Measurements from ENCODE around the gene NKX1-2. TPM values are rescaled to one million over a fixed set of nuclear protein-coding genes. Genes with fewer than 3 reads are reported as not detected.

The NKX1-2 gene
- total RNA-seq, 1 donor = not detected

DNA sequence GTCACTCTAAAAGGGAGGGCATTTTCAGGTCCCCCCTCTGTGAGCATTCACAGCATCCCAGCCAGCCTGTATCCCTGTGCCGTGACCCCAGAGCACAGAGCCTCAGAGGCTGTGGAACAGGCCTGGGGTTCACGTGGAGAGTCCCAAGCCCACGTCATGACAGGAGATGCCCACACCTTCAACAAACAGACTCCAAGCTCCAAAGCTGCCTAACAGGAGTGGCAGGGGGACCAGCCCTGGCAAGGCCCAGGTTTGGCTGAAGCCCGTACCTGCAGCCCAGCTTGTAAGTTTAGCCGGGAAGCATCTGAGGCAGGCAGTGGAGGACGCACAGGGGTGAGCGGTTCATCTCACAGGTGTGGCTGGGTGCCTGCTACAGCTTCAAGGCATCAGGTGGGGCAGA is 45.3 kb upstream of the NKX1-2 start:
- DNase-seq (ENCODE audit: low read depth) = no peak
- no peak for TF ChIP-seq CTCF (IDR thresholded peaks at IDR 0.05; ENCODE audit: insufficient read depth, low read length)
- no peak overlapping the region for H3K4me3 ChIP-seq (ENCODE audit: low read depth, low read length)

- no peak overlapping the region for H3K4me3 ChIP-seq (ENCODE audit: low read depth, low read length)
- TF ChIP-seq CTCF (IDR thresholded peaks at IDR 0.05; ENCODE audit: insufficient read depth, low read length) = no peak
- DNase-seq (ENCODE audit: low read depth) = no peak
These were observed 44.4 kb upstream of the NKX1-2 start for GRCh38 chr10:124494046-124494807.

- DNase-seq (ENCODE audit: low read depth) = no peak
- no peak for TF ChIP-seq CTCF (IDR thresholded peaks at IDR 0.05; ENCODE audit: insufficient read depth, low read length)
These were observed 43.5 kb upstream of the NKX1-2 start for GRCh38 chr10:124493214-124493882.

DNA sequence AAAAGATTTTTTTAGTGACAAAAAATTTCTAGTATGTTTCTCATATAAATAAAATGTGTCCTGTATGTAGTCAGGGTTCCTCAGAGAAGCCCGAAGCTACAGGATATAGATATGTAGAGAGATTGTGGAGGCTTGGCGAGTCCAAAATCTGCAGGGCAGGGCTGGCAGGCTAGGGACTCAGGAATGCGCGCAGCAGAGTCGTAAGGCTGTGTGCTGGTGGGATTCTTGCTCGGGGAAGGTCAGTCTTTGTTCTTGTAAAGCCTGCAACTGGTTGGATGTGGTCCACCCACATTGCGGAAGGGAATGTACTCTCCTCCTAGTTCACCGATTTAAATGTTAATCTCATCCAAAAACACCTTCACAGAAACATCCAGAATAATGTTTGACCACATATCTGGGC is 42.4 kb upstream of the NKX1-2 start:
- no peak for TF ChIP-seq CTCF (IDR thresholded peaks at IDR 0.05; ENCODE audit: insufficient read depth, low read length)
- DNase-seq (ENCODE audit: low read depth) = no peak
- no peak overlapping the region for H3K4me3 ChIP-seq (ENCODE audit: low read depth, low read length)

More at GRCh38 chr10:124493214-124493882, 43.5 kb upstream of the NKX1-2 start:
- no peak overlapping the region for H3K4me3 ChIP-seq (ENCODE audit: low read depth, low read length)

DNA sequence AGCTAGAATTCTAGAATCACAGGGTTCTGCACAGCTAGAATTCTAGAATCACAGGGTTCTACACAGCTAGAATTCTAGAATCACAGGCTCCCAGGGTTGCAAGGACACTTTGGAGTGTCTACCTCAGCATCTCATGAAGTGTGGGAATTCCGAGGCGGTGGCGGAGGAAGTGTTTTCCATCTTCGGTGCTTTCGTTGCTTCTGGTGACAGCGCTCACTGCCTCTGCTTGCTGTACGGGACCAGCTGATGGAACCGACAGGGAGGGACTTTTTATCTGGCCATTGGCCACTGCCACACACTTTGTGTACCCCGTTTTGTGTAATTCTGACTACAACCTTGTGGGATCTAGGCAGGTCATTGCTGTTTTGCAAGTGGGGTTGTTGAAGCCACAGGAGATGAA is 41.3 kb upstream of the NKX1-2 start:
- no peak overlapping the region for H3K4me3 ChIP-seq (ENCODE audit: low read depth, low read length)
- TF ChIP-seq CTCF (IDR thresholded peaks at IDR 0.05; ENCODE audit: insufficient read depth, low read length) = no peak
- no peak for DNase-seq (ENCODE audit: low read depth)

DNA sequence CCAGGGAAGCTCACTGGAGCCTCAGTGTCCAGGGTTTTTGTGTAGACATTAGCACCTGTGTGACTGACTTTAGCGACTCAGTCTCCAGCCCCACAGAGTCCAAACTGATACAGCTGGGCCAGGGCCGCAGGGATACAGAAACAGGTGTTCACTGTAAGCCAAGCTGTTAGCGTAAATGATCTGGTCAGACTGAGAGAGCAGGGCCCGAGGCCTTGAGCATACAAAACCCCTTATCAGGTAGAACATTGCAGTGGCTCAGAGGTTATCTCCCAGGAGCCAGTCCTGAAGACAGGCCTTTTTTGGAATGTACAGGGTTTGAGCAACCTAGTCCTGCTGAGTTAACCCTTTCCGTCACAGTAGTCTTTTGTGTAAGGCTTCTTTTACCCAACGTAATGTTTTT is 36.8 kb upstream of the NKX1-2 start:
- no peak for DNase-seq (ENCODE audit: low read depth)
- TF ChIP-seq CTCF (IDR thresholded peaks at IDR 0.05; ENCODE audit: insufficient read depth, low read length) = no peak
- no peak overlapping the region for H3K4me3 ChIP-seq (ENCODE audit: low read depth, low read length)
